ENCODE data around the gene CALML4.

DNA sequence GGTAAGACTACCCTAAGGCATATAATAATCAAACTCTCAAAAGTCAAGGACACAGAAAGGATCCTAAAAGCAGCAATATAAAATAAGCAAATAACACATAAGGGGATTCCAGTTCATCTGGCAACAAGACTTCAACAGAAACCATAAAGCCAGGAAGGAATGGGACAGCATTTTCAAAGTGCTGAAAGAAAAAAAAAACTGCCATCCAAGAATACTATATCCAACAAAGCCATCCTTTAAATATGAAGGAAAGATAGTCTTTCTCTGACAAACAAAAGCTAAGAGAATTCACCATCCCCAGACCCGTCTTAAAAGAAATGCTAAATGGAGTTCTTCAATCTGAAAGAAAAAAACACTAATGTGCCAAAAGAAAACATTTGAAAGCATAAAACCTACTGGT, 39.1 kb upstream of the CALML4 start:
- TF ChIP-seq, protein P1, sequence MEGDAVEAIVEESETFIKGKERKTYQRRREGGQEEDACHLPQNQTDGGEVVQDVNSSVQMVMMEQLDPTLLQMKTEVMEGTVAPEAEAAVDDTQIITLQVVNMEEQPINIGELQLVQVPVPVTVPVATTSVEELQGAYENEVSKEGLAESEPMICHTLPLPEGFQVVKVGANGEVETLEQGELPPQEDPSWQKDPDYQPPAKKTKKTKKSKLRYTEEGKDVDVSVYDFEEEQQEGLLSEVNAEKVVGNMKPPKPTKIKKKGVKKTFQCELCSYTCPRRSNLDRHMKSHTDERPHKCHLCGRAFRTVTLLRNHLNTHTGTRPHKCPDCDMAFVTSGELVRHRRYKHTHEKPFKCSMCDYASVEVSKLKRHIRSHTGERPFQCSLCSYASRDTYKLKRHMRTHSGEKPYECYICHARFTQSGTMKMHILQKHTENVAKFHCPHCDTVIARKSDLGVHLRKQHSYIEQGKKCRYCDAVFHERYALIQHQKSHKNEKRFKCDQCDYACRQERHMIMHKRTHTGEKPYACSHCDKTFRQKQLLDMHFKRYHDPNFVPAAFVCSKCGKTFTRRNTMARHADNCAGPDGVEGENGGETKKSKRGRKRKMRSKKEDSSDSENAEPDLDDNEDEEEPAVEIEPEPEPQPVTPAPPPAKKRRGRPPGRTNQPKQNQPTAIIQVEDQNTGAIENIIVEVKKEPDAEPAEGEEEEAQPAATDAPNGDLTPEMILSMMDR (conservative IDR thresholded peaks at IDR 0.05; ENCODE audit: low read length), result no peak
- no peak for TF ChIP-seq EZH2phosphoT487 (IDR thresholded peaks at IDR 0.05; ENCODE audit: borderline replicate concordance, low read depth, low read length)

All from OCI-LY7 (cell line).